ENCODE results near the gene AHNAK. TPM values are rescaled to one million over a fixed set of nuclear protein-coding genes. Genes with fewer than 3 reads are reported as not detected.

The AHNAK gene
- total and polyA plus RNA-seq, 2 donors (not counting 3 experiments of a cell fraction or from before 2014, with no cell fraction given): 35.2 to 436 TPM

- no TSS peak for BruUV-seq (replicated peaks)
- Histone ChIP-seq H3K27ac (ENCODE audit: insufficient read depth, low read depth, low read length) (no peak overlapping the region), H3K4me1 (ENCODE audit: control insufficient read depth, extremely low read depth, insufficient read depth, low read length) (peaks cover 4% of the 10 kb centered on the region), H2AFZ (ENCODE audit: low read depth, low read length) (no peak overlapping the region), H3K36me3 (ENCODE audit: control insufficient read depth in 2 of 2, extremely low read depth in 1 of 2, insufficient read depth in 2 of 2, low read length in 2 of 2) (no peaks in the 10 kb centered on the region), H4K20me1 (replicated peaks; ENCODE audit: control insufficient read depth, extremely low read depth, insufficient read depth, low read length) (no peaks in the 10 kb centered on the region), H3K4me3 (replicated peaks in 1 of 3; ENCODE audit: insufficient read depth in 1 of 3, low read depth in 1 of 3, low read length in 3 of 3) (no peak overlapping the region), H3K9ac (replicated peaks; ENCODE audit: extremely low read depth, insufficient read depth, low read length) (no peak overlapping the region), H3K9me3 (replicated peaks; ENCODE audit: control insufficient read depth, insufficient read depth, low read length) (no peaks in the 10 kb centered on the region), H3K4me2 (ENCODE audit: insufficient read depth, low read length) (no peak overlapping the region), H3K27me3 (ENCODE audit: control insufficient read depth in 2 of 2, insufficient read depth in 2 of 2, low read length in 2 of 2) (no peaks in the 10 kb centered on the region), H3K9me1 (replicated peaks; ENCODE audit: control insufficient read depth, extremely low read depth, insufficient read depth, low read length) (no peaks in the 10 kb centered on the region), H3K79me2 (ENCODE audit: control insufficient read depth, insufficient read depth, low read length) (no peaks in the 10 kb centered on the region)
- DNase-seq (ENCODE audit: low read depth, low spot score) (no peak), FAIRE-seq (no peak)
- dilution Hi-C loops (cut with MboI; ENCODE audit: extremely low pct_ligation_motif_present, low sequenced_read_pairs): no loop called here
- intact Hi-C loops (cut with micrococcal nuclease): no loop called here
- TF ChIP-seq GATA2 (IDR thresholded peaks at IDR 0.05; ENCODE audit: insufficient read depth, insufficient read length, low read depth, low read length): no peak
- POLR2A ChIA-PET: no interaction called here
- CTCF ChIA-PET: interaction anchor here (1.1 to 1.7 kb wide), 2 partner anchors 10 to 33 kb away, joined by 4 to 5 read pairs; no protein-coding TSS in a partner anchor
Measured at GRCh38 chr11:62391642-62392425, 154.8 kb downstream of the AHNAK start.

DNA sequence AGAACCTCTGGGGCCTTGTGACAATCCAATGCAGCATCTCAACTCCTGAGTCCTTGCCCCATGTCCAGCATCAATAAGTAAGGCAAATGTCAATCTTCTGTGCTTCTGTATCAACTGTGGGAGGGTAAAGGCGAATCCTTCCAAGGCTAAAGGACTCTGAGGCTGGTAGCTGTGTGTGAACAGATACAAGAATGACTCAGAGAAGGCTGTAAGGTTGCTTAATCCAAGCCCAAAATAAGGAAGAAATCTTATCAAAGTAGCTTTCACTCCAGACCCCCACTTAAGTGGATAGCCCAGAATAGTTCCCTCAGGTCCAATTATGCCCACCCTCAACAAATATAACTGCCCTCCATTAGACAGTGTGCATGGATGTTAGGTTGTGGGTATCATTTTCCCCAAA is 155.9 kb downstream of the AHNAK start:
- TF ChIP-seq CTCF (IDR thresholded peaks at IDR 0.05; ENCODE audit: extremely low read depth in 1 of 2, insufficient read depth in 1 of 2, low read depth in 1 of 2, low read length in 2 of 2) (no peak), EZH2 (IDR thresholded peaks at IDR 0.05; ENCODE audit: borderline replicate concordance, low read depth, low read length, severe bottlenecking) (no peak), FOS (IDR thresholded peaks at IDR 0.05; ENCODE audit: borderline replicate concordance, insufficient read depth, low read length) (no peak), POLR2AphosphoS5 (IDR thresholded peaks at IDR 0.05; ENCODE audit: insufficient read depth, low read depth, low read length) (no peak), MAX (IDR thresholded peaks at IDR 0.05; ENCODE audit: insufficient read depth, insufficient read length) (no peak), GATA2 (IDR thresholded peaks at IDR 0.05; ENCODE audit: insufficient read depth, insufficient read length, low read depth, low read length) (no peak), MYC (IDR thresholded peaks at IDR 0.05; ENCODE audit: low read depth, low read length) (no peak), JUN (IDR thresholded peaks at IDR 0.05; ENCODE audit: borderline replicate concordance, insufficient read depth, insufficient read length, low read depth) (no peak), POLR2A (IDR thresholded peaks at IDR 0.05; ENCODE audit: low read depth, low read length) (no peak)
- Histone ChIP-seq H3K79me2 (ENCODE audit: control insufficient read depth, insufficient read depth, low read length) (no peaks in the 10 kb centered on the region), H3K4me2 (ENCODE audit: insufficient read depth, low read length) (no peak overlapping the region), H3K9me3 (replicated peaks; ENCODE audit: control insufficient read depth, insufficient read depth, low read length) (no peaks in the 10 kb centered on the region), H3K36me3 (ENCODE audit: control insufficient read depth in 2 of 2, extremely low read depth in 1 of 2, insufficient read depth in 2 of 2, low read length in 2 of 2) (no peaks in the 10 kb centered on the region), H3K4me1 (ENCODE audit: control insufficient read depth, extremely low read depth, insufficient read depth, low read length) (peaks cover 4% of the 10 kb centered on the region), H3K27ac (ENCODE audit: insufficient read depth, low read depth, low read length) (no peak overlapping the region), H3K9me1 (replicated peaks; ENCODE audit: control insufficient read depth, extremely low read depth, insufficient read depth, low read length) (no peaks in the 10 kb centered on the region), H3K4me3 (replicated peaks in 1 of 3; ENCODE audit: insufficient read depth in 1 of 3, low read depth in 1 of 3, low read length in 3 of 3) (no peak overlapping the region), H3K9ac (replicated peaks; ENCODE audit: extremely low read depth, insufficient read depth, low read length) (no peak overlapping the region), H4K20me1 (replicated peaks; ENCODE audit: control insufficient read depth, extremely low read depth, insufficient read depth, low read length) (no peaks in the 10 kb centered on the region), H3K27me3 (ENCODE audit: control insufficient read depth in 2 of 2, insufficient read depth in 2 of 2, low read length in 2 of 2) (no peaks in the 10 kb centered on the region), H2AFZ (ENCODE audit: low read depth, low read length) (no peak overlapping the region)
- dilution Hi-C loops (cut with MboI; ENCODE audit: extremely low pct_ligation_motif_present, low sequenced_read_pairs): no loop called here
- no peak for FAIRE-seq
- no peak for DNase-seq (ENCODE audit: low read depth, low spot score)
- CTCF ChIA-PET: interaction anchor here (0.6 to 2.1 kb wide), 2 partner anchors 14 to 152 kb away, joined by 5 to 8 read pairs; no protein-coding TSS in a partner anchor
- intact Hi-C loops (cut with micrococcal nuclease): no loop called here
- POLR2A ChIA-PET: no interaction called here
- no TSS peak for BruUV-seq (replicated peaks)
